Measurements from ENCODE around the gene MATN3.

Gene MATN3

GRCh38 chr2:19993731-19994130, 18.7 kb downstream of the MATN3 start:
- no peak for DNase-seq

- DNase-seq, result no peak
Observed at GRCh38 chr2:19991895-19992294, 20.6 kb downstream of the MATN3 start.

GRCh38 chr2:19990416-19990728, 22.1 kb downstream of the MATN3 start:
- DNase-seq, result no peak

DNA sequence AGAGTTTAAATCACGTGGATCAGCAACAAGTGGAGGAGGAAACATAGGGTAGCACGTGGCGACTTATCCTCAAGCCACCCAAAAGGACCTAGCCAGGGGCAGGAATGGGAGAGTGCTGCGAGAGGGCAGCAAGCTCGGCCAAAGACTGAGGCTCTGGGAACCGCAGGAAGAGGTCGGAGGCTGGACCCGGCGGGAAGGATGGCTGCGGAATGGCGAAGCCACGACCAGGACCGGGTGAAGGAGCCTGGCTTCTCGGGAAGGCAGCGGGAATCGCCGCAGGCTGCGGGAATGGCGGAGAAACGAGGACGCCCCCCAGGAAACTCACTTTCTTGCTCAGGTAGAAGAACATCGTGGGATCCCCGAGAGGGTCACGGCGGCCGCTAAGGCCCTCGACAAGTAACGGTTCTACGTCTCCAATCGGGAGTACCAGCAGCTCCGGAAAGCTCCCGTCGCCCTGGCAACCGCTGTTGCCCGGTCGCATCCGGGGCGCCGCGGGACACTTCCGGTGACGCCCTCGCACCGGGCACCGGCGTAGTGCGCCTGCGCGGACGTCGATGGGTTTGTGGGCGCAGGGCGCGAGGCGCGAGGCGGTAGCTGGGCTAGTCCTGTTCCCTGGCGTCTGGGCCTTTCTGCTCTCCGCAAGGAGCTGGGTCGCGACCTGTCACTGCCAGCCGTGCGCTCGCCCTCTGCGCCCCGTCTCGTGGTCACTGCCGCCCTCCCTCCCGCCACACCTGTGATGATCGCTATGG, 22.6 kb downstream of the MATN3 start, which contains the start of gene WDR35:
TSS of gene WDR35 (minus strand) at position 439 of the 749 bp plus-strand sequence. CDS start at position 349, 90 bp downstream.
- DNase-seq, result peak; percentile 78

DNA sequence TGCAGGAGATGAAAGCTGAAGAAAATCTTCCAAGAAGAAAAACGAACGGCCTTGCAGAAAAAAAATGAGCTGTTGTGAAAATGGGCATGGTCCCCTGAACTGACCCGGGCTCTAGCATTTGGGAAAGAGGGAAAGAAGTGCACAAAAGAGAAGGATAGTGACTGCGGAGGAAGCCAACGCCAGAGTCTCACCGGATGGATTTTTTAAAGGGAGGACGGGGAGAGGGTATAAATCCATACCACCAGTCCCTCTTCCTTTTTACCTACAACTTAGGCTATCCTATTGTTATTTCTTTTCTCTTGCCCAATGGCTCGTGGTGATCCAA, 23.2 kb downstream of the MATN3 start:
- no peak for DNase-seq

GRCh38 chr2:19988600-19988999, 23.9 kb downstream of the MATN3 start:
- DNase-seq, result no peak

DNA sequence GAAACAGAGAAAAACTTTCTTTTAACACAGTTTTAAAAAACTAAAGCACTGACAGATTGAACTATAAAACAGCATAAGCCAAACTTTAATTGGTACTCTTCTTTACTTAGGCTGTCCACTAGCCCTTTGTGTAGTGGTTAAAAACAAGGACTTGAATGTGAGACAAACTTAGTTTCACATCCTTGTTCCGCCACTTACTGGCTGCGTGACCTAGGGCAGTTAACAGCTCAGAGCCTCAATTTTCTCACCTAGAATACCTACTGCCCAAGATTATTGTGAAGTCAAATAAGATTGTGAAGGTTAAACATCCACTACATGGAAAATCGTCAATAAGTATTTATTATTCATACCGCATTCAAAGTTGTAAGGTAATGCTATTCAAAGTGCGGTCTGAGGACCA, 24.5 kb downstream of the MATN3 start:
- no peak for DNase-seq

DNA sequence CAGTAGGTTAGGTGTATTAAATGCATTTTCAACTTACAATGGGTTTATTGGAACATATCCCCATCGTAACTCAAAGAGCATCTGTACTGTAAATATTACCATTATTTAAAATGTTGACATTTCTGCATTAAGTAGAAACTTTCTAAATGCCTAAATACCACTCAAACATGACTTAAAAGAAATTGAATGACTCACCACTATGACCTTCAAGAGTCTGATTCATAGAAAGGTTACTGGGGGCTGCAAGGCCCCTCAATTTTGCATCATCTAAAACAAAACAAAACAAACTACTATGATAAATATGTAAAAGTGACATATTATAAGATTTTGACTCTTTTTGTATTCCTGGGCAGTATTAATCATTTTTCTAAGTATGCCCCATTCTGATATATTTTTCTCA, 30.2 kb downstream of the MATN3 start:
- DNase-seq, result no peak

DNA sequence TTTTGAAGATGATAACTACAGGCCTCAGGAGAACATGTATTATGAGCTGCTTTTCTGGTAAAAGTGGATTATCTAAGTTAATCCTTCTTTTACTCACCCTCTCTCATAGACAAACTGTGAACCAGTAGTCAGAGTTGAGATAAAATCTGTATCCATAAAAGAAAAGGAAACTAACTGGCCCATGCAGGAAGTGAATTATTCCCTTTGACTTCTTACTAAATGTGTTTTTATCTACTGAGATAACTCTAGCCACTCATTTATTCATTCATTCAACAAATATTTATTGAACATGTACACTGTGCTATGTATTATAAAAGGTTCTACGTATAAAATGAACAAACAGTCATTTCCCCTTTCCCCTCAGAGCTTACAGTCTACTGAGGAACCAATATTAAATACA, 32.5 kb downstream of the MATN3 start:
- DNase-seq, result no peak

GRCh38 chr2:19973466-19973865, 39.0 kb downstream of the MATN3 start:
- no peak for DNase-seq

DNA sequence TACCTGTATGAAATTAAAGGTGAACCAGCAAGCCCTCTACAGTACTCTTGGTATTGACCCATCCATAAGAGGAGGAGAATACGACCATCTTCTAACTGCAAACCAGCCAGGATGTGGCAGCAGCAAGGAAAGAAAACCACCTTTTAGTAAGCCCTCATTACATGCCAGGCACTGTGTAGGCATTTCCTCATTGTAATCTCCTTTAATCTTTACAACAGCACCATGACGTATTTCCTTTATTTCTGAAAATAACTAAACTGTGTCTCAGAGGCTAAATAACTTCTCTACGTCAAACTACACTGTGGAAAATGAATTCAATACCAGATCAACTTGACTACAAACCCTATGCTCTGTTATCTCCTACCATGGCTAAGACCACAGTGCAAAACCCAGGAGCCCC, 40.8 kb downstream of the MATN3 start:
- no peak for DNase-seq

DNA sequence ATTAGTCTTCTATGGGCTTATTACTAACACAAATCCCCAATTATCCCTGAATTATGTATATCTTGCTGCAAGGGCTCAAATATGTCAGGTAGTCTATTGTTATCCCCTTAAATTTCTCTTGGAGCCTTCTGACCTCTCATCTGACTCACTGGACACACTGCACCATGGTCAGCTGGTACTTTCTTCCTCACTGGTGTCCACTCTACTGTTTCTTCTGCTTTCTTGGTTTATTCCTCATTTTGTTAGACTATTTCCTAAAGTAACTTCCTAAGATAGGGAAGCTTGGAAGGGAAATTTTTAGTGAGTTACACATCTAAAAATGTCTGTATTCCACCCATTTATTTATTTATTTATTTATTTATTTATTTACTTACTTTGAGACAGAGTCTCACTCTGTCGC, 49.1 kb downstream of the MATN3 start:
- DNase-seq, result no peak

DNA sequence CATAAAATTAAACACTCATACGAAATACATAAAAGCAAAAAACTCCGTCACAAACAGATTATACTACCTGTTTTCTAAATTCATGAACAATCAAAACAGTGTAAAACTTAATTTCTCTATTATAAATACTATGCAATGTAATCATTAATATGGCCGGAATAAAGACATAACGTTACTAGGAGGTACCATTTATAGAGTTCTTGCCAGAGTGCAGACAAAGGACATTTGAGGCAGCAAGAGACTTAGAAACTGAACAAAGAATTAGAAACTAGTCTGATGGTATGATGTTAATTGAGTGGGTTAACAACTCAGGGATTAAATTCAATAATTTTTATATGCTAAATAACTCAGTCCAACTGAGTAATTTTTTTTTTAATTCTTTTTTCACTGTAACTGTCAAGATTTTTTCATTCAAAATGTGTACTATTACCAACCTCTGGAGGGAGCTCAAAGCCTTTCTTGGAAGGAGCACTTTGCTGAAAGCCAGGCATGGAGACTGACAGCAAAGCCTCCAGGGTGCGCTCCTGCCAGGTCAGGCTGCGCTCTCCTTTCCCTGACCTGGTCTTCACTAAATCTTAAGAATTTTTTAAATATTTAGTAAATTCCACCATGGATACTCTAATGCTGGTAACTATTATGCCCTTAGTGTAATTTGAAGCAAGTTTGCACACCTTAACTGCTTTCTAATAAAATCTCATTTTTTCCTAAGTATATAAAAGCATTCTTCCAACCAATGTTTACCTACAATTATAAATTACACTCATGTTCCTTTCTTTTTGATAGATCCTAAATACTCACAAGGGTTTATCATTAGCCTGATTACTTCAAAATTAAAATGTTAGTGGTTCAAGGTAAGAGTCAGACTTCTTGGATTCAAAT, 56.7 kb downstream of the MATN3 start:
- DNase-seq, result no peak

- no peak for DNase-seq
Observed at GRCh38 chr2:19949071-19949470, 63.4 kb downstream of the MATN3 start.

- no peak for DNase-seq
Observed at GRCh38 chr2:19947184-19947940, 65.1 kb downstream of the MATN3 start.

DNA sequence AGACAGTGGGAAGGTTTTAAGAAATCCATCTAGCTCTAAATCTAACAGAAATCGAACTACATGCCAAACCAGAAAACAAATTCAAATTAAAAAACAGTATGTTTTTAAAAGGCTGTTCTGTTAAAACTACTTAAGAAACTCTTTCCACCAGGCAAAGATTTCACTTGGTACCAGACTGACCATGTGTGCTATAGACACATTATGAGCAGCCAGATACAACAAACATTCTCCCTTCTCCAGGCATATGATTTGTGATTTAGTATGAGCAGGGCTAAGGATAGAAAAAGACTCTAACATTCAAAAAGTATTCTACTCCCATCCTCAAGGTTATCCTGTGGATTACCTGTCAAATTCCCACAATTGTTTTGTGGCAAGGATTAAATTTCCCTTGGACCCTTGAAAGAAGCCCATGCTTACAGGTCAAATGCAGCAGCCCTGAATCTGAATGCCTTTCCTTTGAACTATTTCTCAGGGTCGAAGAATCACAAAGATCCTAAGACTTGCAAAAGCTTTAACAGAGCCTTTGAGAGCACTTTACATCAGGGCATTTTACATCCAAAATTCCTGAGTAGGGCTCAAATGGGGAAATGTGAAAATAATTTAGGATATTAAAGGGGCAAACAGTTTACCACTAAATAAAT, 68.1 kb downstream of the MATN3 start:
- no peak for DNase-seq

DNA sequence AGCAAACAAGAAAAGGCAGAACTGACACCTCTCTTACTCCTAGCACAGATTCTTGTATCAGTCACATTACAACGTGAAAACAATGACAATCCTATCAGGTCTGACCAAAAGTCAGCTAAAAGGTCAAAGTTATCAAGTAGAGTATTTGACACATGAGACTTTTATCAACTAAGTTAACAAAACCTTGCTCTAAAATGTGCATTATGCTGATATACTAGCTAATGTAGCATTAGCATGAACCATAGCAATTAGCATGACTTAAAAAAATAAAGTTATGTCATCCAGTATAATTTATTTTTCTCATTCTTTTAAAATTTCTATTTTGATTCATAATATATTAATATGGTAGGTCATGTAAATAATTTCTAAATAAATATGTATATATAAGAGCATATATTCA, 69.3 kb downstream of the MATN3 start:
- DNase-seq, result no peak

DNA sequence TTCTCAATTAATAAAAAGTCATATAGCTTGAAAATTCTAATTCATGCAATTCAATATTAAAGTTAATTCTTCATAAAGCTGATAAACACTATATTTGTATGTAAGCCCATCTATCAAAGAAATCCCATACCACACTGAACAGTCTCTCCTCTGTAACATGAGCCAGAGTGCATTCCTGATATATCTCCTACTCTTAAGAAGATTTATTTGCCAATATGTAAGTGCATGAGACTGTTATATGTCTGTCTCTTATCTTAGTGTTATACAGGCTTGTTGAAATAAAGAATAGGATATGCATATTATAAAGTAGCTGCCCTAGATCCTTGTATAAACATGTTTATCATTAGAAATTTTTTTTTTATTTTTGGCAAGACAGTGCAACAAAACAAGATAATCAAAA, 70.3 kb downstream of the MATN3 start:
- DNase-seq, result no peak

Data from SHP77 treated with DMSO at 0.1 percent for 48 hours (cell line).